ENCODE measurements around the gene SLC39A10. TPM values are rescaled to one million over a fixed set of nuclear protein-coding genes. Genes with fewer than 3 reads are reported as not detected.

SLC39A10 gene
- total and polyA plus RNA-seq, 7 donors = 0.60 to 15.4 (median 9.6) TPM

GRCh38 chr2:195612611-195613495 is 44.2 kb upstream of the SLC39A10 start:
- no peak for DNase-seq
- intact Hi-C loops (cut with DNase I) = no loop called here
- Histone ChIP-seq H3K27ac (peak overlapping the region in 3 of 4 donors; percentile 25 to 54 (median 47)), H3K4me3 (no peak overlapping the region), H3K36me3 (no peaks in the 10 kb centered on the region), H3K4me1 (peaks cover 0 to 23% (median 20%) of the 10 kb centered on the region in 4 donors), H3K9me3 (no peaks in the 10 kb centered on the region), H3K27me3 (no peaks in the 10 kb centered on the region)
- no peak for TF ChIP-seq EP300 (IDR thresholded peaks at IDR 0.05)
- TF ChIP-seq POLR2AphosphoS5 (IDR thresholded peaks at IDR 0.05) = no peak
- TF ChIP-seq POLR2A (IDR thresholded peaks at IDR 0.05) = no peak
- no peak for TF ChIP-seq CTCF (IDR thresholded peaks at IDR 0.05)
- WGBS, 2 donors = 48 to 56% methylated on average over 3 of the region's 3 CpGs

GRCh38 chr2:195613922-195614321 is 43.1 kb upstream of the SLC39A10 start:
- H3K27ac ChIP-seq = peak overlapping the region in 3 of 4 donors; percentile 1 to 54 (median 47)
- WGBS, 2 donors = 87 to 94% methylated on average over 2 of the region's 2 CpGs
- peaks cover 0 to 23% (median 20%) of the 10 kb centered on the region in 4 donors for H3K4me1 ChIP-seq
- H3K9me3 ChIP-seq = no peaks in the 10 kb centered on the region
- TF ChIP-seq POLR2AphosphoS5 (IDR thresholded peaks at IDR 0.05) = no peak
- no peak for TF ChIP-seq POLR2A (IDR thresholded peaks at IDR 0.05)
- no peak for TF ChIP-seq EP300 (IDR thresholded peaks at IDR 0.05)
- no peak for TF ChIP-seq CTCF (IDR thresholded peaks at IDR 0.05)
- no peak for DNase-seq
- no peaks in the 10 kb centered on the region for H3K36me3 ChIP-seq
- no peak overlapping the region for H3K4me3 ChIP-seq
- no peaks in the 10 kb centered on the region for H3K27me3 ChIP-seq
- intact Hi-C loops (cut with DNase I) = no loop called here

GRCh38 chr2:195619590-195619989 is 37.4 kb upstream of the SLC39A10 start:
- no peak for DNase-seq
- TF ChIP-seq CTCF (IDR thresholded peaks at IDR 0.05) (no peak), EP300 (IDR thresholded peaks at IDR 0.05) (no peak), POLR2AphosphoS5 (IDR thresholded peaks at IDR 0.05) (no peak), POLR2A (IDR thresholded peaks at IDR 0.05) (no peak)
- Histone ChIP-seq H3K9me3 (no peaks in the 10 kb centered on the region), H3K27ac (no peak overlapping the region), H3K4me1 (no peaks in the 10 kb centered on the region), H3K27me3 (no peaks in the 10 kb centered on the region), H3K4me3 (no peak overlapping the region), H3K36me3 (no peaks in the 10 kb centered on the region)
- 96 to 97% methylated on average over 3 of the region's 3 CpGs for WGBS, 2 donors
- intact Hi-C loops (cut with DNase I) = no loop called here

GRCh38 chr2:195620501-195620900 is 36.5 kb upstream of the SLC39A10 start:
- Histone ChIP-seq H3K4me1 (no peaks in the 10 kb centered on the region), H3K9me3 (no peaks in the 10 kb centered on the region), H3K27me3 (no peaks in the 10 kb centered on the region), H3K36me3 (no peaks in the 10 kb centered on the region), H3K27ac (no peak overlapping the region), H3K4me3 (no peak overlapping the region)
- no peak for DNase-seq
- no peak for TF ChIP-seq POLR2A (IDR thresholded peaks at IDR 0.05)
- TF ChIP-seq POLR2AphosphoS5 (IDR thresholded peaks at IDR 0.05) = no peak
- TF ChIP-seq EP300 (IDR thresholded peaks at IDR 0.05) = no peak
- TF ChIP-seq CTCF (IDR thresholded peaks at IDR 0.05) = no peak
- intact Hi-C loops (cut with DNase I) = no loop called here
- 73 to 88% methylated on average over 3 of the region's 3 CpGs for WGBS, 2 donors

All from sigmoid colon (tissue), 7 donors.